Stimulated activated CD4-positive, alpha-beta T cell treated with anti-CD3 and anti-CD28 coated beads, TNF-alpha, amount 100 ng/mL, for 24 hours (primary cell): ENCODE results near the gene RPL26.
"Not testable (repeated sequence)": the region's sequence is repeated elsewhere in the genome, so short reads cannot be mapped to it uniquely, and the experiment has no call there.

ENCODE experiments used
- DNase-seq, 3 experiments: peaks; one replicate each; pipeline ENCODE4 v3.0.0-alpha.2; 2020; ENCODE audit warnings: low read depth in 3 of 3

The RPL26 gene

GRCh38 chr17:8365143-8365542, 17.9 kb downstream of the RPL26 start:
- DNase-seq: no peak

- DNase-seq: no peak
These were observed 20.2 kb downstream of the RPL26 start for GRCh38 chr17:8362651-8363332.

- no peak for DNase-seq
These were observed 22.2 kb downstream of the RPL26 start for GRCh38 chr17:8360751-8361150.

GRCh38 chr17:8360260-8360659, 22.7 kb downstream of the RPL26 start:
- DNase-seq: no peak

GRCh38 chr17:8359769-8360168, 23.2 kb downstream of the RPL26 start:
- no peak for DNase-seq

- no peak for DNase-seq
These were observed 25.1 kb downstream of the RPL26 start for GRCh38 chr17:8357910-8358309.

- no peak for DNase-seq
These were observed 28.8 kb downstream of the RPL26 start for GRCh38 chr17:8354236-8354635.

- no peak for DNase-seq
These were observed 29.3 kb downstream of the RPL26 start for GRCh38 chr17:8353736-8354135.

- DNase-seq: no peak
These were observed 32.7 kb downstream of the RPL26 start for GRCh38 chr17:8350339-8350738.

GRCh38 chr17:8347001-8347400, 36.0 kb downstream of the RPL26 start:
- not testable (repeated sequence) for DNase-seq

GRCh38 chr17:8345951-8346665, 36.9 kb downstream of the RPL26 start:
- DNase-seq: no peak

GRCh38 chr17:8345052-8345690, 37.8 kb downstream of the RPL26 start:
- DNase-seq: no peak

GRCh38 chr17:8341456-8341855, 41.5 kb downstream of the RPL26 start:
- no peak for DNase-seq

- no peak for DNase-seq
These were observed 43.5 kb downstream of the RPL26 start, which contains the start of gene ODF4 for GRCh38 chr17:8339540-8339939. ODF4 (plus strand) TSS chr17:8339840; CDS start chr17:8340052, 212 bp downstream.

GRCh38 chr17:8338753-8339140, 44.2 kb downstream of the RPL26 start:
- DNase-seq: no peak

- no peak for DNase-seq
These were observed 44.9 kb downstream of the RPL26 start for GRCh38 chr17:8337802-8338752.

GRCh38 chr17:8333281-8333680, 49.7 kb downstream of the RPL26 start:
- DNase-seq: no peak

- no peak for DNase-seq
These were observed 50.3 kb downstream of the RPL26 start for GRCh38 chr17:8332688-8333087.

- DNase-seq: no peak
These were observed 50.9 kb downstream of the RPL26 start for GRCh38 chr17:8332128-8332527.
